Measurements from ENCODE around the gene SMURF2. TPM values are rescaled to one million over a fixed set of nuclear protein-coding genes. Genes with fewer than 3 reads are reported as not detected.
A peak's percentile ranks its signal among the peaks of the same experiment; 100 is the strongest.

SMURF2 gene
- total and polyA plus RNA-seq, 9 of the 15 experiments (the other 6 are each of a cell fraction or from before 2014, with no cell fraction given), result 3.8 to 22.0 (median 14.8) TPM

- TF ChIP-seq, protein P1, sequence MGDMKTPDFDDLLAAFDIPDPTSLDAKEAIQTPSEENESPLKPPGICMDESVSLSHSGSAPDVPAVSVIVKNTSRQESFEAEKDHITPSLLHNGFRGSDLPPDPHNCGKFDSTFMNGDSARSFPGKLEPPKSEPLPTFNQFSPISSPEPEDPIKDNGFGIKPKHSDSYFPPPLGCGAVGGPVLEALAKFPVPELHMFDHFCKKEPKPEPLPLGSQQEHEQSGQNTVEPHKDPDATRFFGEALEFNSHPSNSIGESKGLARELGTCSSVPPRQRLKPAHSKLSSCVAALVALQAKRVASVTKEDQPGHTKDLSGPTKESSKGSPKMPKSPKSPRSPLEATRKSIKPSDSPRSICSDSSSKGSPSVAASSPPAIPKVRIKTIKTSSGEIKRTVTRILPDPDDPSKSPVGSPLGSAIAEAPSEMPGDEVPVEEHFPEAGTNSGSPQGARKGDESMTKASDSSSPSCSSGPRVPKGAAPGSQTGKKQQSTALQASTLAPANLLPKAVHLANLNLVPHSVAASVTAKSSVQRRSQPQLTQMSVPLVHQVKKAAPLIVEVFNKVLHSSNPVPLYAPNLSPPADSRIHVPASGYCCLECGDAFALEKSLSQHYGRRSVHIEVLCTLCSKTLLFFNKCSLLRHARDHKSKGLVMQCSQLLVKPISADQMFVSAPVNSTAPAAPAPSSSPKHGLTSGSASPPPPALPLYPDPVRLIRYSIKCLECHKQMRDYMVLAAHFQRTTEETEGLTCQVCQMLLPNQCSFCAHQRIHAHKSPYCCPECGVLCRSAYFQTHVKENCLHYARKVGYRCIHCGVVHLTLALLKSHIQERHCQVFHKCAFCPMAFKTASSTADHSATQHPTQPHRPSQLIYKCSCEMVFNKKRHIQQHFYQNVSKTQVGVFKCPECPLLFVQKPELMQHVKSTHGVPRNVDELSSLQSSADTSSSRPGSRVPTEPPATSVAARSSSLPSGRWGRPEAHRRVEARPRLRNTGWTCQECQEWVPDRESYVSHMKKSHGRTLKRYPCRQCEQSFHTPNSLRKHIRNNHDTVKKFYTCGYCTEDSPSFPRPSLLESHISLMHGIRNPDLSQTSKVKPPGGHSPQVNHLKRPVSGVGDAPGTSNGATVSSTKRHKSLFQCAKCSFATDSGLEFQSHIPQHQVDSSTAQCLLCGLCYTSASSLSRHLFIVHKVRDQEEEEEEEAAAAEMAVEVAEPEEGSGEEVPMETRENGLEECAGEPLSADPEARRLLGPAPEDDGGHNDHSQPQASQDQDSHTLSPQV (IDR thresholded peaks at IDR 0.05), result 0 out of 2 replicates have a peak, but pooled peaks have one; percentile 37
- TF ChIP-seq MYC (IDR thresholded peaks at IDR 0.05; ENCODE audit: low read depth, low read length) (peak; percentile 3; the same call in 1 of the 2 replicates), MYC (CRISPR knock-in tag; IDR thresholded peaks at IDR 0.05; ENCODE audit: borderline replicate concordance, low read depth) (no peak), RBM25 (IDR thresholded peaks at IDR 0.05; ENCODE audit: low read depth, low read length, severe bottlenecking) (peak; percentile 41), ZFP36 (IDR thresholded peaks at IDR 0.05; ENCODE audit: low read depth, low read length, partially characterized antibody) (peak; percentile 57), TRIM24 (IDR thresholded peaks at IDR 0.05) (0 out of 4 replicates have a peak, but pooled peaks of 1 of the 2 experiments have one; percentile 21)
Observed at GRCh38 chr17:64653325-64653984, 8.7 kb downstream of the SMURF2 start (continued).

Data from K562 (cell line).